Fibroblast of peridontal ligament (primary cell): ENCODE data around the gene SLIT3.

Experiments
- DNase-seq: peaks from one replicate; pipeline ENCODE4 v3.0.0-alpha.2; 2010; ENCODE audit errors: extremely low read depth

The SLIT3 gene

GRCh38 chr5:169299663-169300467 is 1.1 kb downstream of the SLIT3 start:
- DNase-seq = peak; percentile 58

DNA sequence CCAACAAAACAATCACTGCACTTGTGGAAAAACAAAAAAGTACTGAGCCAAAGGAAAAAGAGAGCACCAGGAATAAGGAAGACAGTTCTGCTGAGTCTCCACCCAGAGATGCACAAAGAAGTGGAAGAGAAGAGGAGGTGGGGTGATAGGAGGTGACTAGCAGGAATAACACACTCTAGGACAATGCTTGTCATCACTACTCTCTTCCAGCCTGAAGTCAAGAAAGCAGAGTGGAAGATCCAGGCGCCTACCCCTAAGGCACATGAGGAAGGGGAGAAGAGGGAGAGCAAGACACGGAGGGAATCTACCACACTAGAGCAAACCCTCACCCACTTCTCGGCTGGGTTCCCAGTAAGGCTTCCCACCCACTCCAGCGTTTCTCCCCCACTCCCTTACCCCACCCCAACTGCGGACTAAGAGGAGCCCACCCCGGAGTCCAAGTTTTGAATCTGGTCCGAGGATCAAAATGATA is 1.7 kb downstream of the SLIT3 start:
- DNase-seq = peak; percentile 23

GRCh38 chr5:169298193-169298592 is 2.7 kb downstream of the SLIT3 start:
- no peak for DNase-seq

- peak; percentile 63 for DNase-seq
Observed at GRCh38 chr5:169296419-169297143, 4.4 kb downstream of the SLIT3 start.

DNA sequence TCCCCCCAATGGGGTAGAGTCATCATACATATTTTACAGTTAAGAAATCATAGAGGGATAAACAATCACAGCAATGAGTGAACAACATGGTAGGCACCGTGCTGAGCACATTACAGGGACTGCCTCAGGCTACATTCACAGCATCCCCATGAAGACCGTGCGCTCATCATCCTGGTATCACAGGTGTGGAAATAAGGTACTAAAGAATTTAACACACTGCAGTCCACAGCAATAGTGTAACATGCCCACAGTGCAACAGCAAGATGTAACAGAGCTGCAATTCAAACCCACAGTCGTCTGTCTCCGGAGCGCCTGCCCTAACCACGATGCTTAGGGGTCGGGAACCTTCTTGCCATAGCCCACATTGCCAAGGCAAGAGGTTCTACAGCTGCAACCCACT is 5.6 kb downstream of the SLIT3 start:
- DNase-seq = no peak

DNA sequence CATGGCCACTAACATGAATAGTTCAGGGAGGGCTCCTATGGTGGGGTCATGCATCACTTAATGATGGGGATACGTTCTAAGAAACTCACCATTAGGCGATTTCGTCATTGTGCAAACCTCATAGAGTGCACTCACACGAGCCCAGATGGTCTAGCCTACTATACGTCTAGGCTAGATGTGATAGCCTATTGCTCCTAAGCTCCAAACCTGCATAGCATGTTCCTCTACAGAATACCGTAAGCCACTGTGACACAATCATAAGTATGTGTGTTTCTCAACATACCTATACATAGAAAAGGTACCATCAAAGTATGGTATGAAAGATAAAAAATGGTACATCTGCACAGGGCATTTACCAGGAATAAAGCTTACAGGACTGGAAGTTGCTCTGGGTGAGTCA is 6.3 kb downstream of the SLIT3 start:
- DNase-seq = no peak

DNA sequence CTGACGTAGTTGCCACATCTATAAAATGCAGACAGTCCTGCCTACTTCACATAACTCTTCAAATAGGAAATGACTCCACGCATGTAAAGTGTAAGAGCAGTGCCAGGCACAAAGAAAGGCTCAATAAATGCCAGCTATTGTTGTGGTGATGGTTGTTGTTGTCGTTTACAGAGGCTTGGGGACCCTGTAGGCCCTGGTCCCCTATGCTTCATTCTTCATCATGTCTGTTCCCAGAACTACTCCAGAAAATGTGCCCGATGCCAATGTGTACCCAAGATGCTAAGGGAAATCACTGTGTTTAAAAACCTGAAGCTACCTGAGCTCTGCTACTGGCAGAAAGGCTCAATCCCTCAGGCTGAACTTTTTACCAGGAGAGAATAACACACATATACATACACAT is 9.1 kb downstream of the SLIT3 start:
- no peak for DNase-seq

DNA sequence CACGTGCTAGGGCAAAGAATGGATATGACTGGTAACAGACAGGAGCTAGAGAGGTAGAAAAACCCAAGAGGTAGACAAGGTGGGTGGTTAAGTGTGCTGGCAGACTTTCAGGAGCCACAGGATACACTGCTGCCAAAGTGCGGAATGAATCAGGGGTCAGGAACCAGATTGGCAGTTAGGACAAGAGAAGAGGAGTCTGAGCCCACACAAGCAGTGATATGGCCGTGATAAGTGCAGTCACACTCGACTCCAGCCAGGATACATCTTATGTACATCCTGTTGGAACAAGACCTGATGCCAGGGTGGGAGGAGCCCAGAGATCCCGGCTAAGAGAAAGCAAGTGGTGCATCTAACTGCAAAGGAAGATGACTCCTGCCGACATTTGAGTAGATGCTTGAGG is 10.0 kb downstream of the SLIT3 start:
- DNase-seq = no peak

DNA sequence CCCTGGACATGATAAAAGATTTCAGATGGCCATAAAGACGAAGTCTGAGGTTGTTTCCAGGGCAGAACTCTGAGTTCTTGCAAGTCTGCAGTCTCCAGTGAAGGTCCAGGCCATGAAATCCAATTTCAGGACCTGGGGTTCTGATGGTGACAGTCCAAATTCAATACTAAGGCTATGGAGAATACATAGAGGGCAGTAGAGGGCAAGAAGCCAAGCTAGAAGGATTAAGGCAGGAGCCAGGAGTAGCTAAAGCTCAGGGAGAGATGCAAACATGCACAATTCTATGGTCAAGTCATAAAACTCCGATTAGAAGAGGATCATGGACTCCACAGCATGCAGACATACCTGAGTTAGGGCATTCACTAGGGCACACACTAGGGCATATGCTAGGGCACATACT is 11.4 kb downstream of the SLIT3 start:
- DNase-seq = no peak

DNA sequence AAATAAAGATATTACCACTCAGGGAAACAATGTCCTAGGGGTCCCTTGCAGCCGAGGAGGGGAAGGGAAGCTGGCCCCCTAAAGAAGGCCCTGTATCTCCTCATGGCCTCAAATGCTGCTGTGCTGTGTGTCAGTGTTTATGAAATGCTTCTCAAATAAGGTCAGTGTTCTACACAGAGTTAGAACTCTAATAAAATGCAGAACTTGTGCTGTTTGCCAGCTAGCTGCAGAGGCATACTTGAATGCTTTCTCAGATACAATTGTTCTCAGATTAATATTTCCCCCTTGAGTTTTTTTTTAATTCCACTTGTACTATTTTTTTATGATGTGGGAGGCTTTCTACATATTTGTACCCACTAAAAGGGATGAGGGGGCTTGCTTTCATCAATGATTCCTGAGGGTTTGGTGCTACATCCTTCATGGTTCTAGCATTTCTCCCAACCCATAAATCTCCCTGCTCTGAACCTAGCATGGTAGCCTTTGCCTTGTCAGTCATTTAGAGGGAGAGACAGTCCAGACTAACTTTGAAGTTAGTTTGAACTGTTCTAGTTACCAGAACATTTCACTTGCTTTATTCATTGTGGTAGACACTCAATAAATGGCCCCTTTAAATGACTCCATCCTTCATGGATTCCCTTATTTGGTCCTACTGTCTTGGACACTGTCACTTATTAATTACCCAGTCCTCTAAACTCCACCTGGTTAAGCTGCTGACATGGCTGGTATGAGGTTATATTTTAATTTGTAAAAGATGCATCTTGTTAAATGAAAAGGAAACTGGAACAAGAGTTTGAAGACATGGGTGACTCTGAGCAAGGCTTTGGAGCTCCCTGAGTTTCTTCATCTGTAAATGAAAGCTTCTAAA is 12.6 kb downstream of the SLIT3 start:
- DNase-seq = no peak

DNA sequence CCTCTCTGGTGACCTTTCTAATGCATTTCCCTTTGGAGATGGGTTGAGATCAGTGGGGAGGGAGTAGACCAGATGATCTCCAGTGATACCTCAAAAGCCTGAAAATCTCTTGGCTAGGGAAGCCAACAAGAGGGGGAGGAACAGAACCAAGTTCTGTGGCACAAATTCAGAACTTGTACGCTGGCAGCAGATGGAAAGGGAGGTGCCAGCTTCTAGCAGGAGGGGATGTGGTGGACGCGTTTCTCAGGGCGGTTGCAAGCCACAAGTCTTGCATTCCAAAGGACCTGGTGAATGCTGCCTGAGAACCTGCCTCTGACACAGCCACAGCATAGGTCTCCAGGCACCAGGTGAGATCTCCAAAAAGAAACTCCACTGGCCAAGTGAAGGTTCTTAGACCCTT is 13.4 kb downstream of the SLIT3 start:
- DNase-seq = no peak

- DNase-seq = no peak
Observed at GRCh38 chr5:169286572-169287300, 14.2 kb downstream of the SLIT3 start.

GRCh38 chr5:169283887-169284286 is 17.1 kb downstream of the SLIT3 start:
- no peak for DNase-seq

- DNase-seq = no peak
Observed at GRCh38 chr5:169281625-169282024, 19.3 kb downstream of the SLIT3 start.

- DNase-seq = no peak
Observed at GRCh38 chr5:169280696-169281095, 20.2 kb downstream of the SLIT3 start.

GRCh38 chr5:169280286-169280685 is 20.7 kb downstream of the SLIT3 start:
- no peak for DNase-seq

GRCh38 chr5:169279125-169279524 is 21.8 kb downstream of the SLIT3 start:
- no peak for DNase-seq

GRCh38 chr5:169273881-169274280 is 27.1 kb downstream of the SLIT3 start:
- no peak for DNase-seq

DNA sequence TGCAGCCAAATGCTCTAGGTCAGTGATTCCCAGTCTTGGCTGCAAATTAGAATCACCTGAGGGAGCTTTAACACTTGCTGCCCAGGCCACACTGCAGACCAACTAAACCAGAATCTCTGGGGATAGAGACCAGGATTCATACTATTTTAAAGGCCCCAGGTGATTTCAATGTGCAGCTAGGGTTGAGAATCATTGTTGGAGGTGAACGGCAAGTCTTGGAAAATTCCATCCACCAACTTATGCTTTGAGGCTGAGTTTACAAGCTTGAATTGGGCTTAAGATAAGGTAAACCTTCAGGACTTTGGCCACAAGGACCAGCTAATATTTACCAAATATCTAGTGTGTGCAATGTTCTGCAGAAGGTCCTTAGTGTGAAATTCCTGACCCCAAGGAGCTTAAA is 27.5 kb downstream of the SLIT3 start:
- no peak for DNase-seq

GRCh38 chr5:169272731-169273427 is 28.1 kb downstream of the SLIT3 start:
- DNase-seq = no peak

DNA sequence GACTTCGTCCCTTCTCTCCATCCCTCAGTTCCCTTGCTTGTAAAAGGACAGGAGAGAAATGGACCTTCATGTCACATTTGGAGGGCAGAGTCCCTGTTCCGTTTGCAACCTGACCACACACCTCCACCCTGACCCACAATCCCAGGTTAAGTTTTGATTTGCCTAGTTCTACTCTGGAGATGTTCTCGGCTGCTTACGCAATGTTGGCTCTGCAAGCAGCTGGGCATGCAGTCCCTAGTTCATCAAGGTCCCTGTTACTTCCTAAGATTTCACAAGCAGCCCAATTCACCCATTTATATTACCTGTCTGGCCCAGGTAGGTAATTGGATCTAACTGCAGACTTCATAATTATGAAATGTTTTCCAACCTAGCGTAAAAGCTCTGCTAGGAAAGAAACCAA is 28.8 kb downstream of the SLIT3 start:
- no peak for DNase-seq
